Measurements from ENCODE around the gene GRIP1. TPM values are rescaled to one million over a fixed set of nuclear protein-coding genes. Genes with fewer than 3 reads are reported as not detected.

The GRIP1 gene
- total and polyA plus RNA-seq, 2 of the 4 experiments (the other 2 are of a cell fraction) = under 0.01 to 0.07 TPM

DNA sequence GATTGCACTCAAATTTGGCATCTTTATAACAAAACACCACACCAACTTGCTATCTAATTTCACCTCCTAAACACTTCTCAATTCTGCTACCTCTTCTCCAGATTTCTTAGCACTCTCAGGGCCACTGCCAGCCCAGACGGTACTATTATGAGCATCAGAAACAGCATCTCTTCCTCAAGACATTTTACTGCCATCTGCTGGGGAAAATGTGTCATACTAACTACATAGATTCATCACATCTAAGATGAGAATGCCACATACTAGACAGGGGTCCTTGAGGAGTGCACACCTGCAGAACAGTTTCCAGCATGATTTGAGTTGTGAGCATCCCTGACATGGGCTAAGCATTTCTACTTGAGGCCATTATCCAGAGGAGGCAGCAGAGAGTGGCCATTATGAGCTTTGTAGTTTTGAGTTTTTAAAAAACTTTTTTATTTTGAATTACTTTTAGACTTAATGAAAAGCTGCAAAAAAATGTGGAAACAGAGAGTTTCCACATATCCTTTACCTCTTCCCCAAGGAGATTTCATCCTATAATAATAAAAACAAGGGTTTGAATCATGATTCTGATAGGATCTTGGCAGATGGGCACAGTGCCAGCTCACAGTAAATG, 15.1 kb upstream of the GRIP1 start:
- no TSS peak for BruUV-seq (replicated peaks)

More for the DNA sequence above, 15.1 kb upstream of the GRIP1 start:
- intact Hi-C loops (cut with micrococcal nuclease) = loop anchor here (2.0 to 10.0 kb wide), 3 partner anchors 269 to 547 kb away; no protein-coding TSS in a partner anchor
- H4K8ac ChIP-seq (ENCODE audit: low read depth in 2 of 2, low read length in 2 of 2) = no peak overlapping the region
- H2BK5ac ChIP-seq (ENCODE audit: low read depth, low read length, poor library complexity, severe bottlenecking) = no peak overlapping the region
- H4K20me1 ChIP-seq (ENCODE audit: insufficient read depth, low read length) = no peaks in the 10 kb centered on the region
- ATAC-seq (ENCODE audit: low read depth) (peak; percentile 90), DNase-seq (peak; percentile 69)
- H2AFZ ChIP-seq (replicated peaks; ENCODE audit: low read length, poor library complexity) = no peak overlapping the region
- no peak overlapping the region for H3K27ac ChIP-seq (ENCODE audit: insufficient read depth, low read length)
- H4K91ac ChIP-seq (ENCODE audit: insufficient read depth, low read depth, low read length) = no peak overlapping the region
- CTCF ChIA-PET = interaction anchor here (0.6 to 0.8 kb wide), 5 partner anchors 11 to 747 kb away, joined by 3 to 5 read pairs (median 3); no protein-coding TSS in a partner anchor
- H3K4me1 ChIP-seq (ENCODE audit: control insufficient read depth, insufficient read depth, low read length) = no peaks in the 10 kb centered on the region
- no peak overlapping the region for H3K4me2 ChIP-seq (ENCODE audit: low read depth, low read length)
- no peaks in the 10 kb centered on the region for H3K9me3 ChIP-seq (ENCODE audit: control insufficient read depth, insufficient read depth, low read length)
- dilution Hi-C loops (cut with HindIII; ENCODE audit: low sequenced_read_pairs, unreplicated experiment) = no loop called here
- TF ChIP-seq ELK1 (IDR thresholded peaks at IDR 0.05; ENCODE audit: borderline replicate concordance, low read depth, low read length) (no peak), MXI1 (IDR thresholded peaks at IDR 0.05; ENCODE audit: borderline replicate concordance, low read depth, low read length) (no peak), POLR2A (IDR thresholded peaks at IDR 0.05; ENCODE audit: low read depth, low read length) (no peak), USF2 (IDR thresholded peaks at IDR 0.05; ENCODE audit: low read depth, low read length) (no peak), RCOR1 (IDR thresholded peaks at IDR 0.05; ENCODE audit: insufficient replicate concordance, low read length) (no peak), CEBPB (IDR thresholded peaks at IDR 0.05; ENCODE audit: low read depth, low read length) (no peak), CHD1 (IDR thresholded peaks at IDR 0.05; ENCODE audit: low read depth, low read length) (no peak), RFX5 (IDR thresholded peaks at IDR 0.05; ENCODE audit: low read depth, low read length) (no peak), FOS (IDR thresholded peaks at IDR 0.05; ENCODE audit: low read depth, low read length) (no peak), NFE2L2 (IDR thresholded peaks at IDR 0.05; ENCODE audit: low read depth, low read length) (no peak), SMC3 (IDR thresholded peaks at IDR 0.05; ENCODE audit: low read depth, low read length) (peak; percentile 41; the same call in 1 of the 2 replicates), BHLHE40 (IDR thresholded peaks at IDR 0.05; ENCODE audit: low read depth, low read length) (no peak), MAFK (IDR thresholded peaks at IDR 0.05; ENCODE audit: low read depth, low read length) (no peak), RAD21 (IDR thresholded peaks at IDR 0.05; ENCODE audit: low read length) (peak; percentile 61), MAZ (IDR thresholded peaks at IDR 0.05; ENCODE audit: borderline replicate concordance, low read depth, low read length) (no peak)
- TF ChIP-seq, protein P1, sequence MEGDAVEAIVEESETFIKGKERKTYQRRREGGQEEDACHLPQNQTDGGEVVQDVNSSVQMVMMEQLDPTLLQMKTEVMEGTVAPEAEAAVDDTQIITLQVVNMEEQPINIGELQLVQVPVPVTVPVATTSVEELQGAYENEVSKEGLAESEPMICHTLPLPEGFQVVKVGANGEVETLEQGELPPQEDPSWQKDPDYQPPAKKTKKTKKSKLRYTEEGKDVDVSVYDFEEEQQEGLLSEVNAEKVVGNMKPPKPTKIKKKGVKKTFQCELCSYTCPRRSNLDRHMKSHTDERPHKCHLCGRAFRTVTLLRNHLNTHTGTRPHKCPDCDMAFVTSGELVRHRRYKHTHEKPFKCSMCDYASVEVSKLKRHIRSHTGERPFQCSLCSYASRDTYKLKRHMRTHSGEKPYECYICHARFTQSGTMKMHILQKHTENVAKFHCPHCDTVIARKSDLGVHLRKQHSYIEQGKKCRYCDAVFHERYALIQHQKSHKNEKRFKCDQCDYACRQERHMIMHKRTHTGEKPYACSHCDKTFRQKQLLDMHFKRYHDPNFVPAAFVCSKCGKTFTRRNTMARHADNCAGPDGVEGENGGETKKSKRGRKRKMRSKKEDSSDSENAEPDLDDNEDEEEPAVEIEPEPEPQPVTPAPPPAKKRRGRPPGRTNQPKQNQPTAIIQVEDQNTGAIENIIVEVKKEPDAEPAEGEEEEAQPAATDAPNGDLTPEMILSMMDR (conservative IDR thresholded peaks at IDR 0.05; ENCODE audit: low read depth, low read length) = peak; percentile 59
- H3K23ac ChIP-seq (ENCODE audit: low read depth, low read length) = no peak overlapping the region
- H2BK15ac ChIP-seq (ENCODE audit: low read depth, low read length) = no peak overlapping the region
- no peak overlapping the region for H3K56ac ChIP-seq (ENCODE audit: extremely low read depth, insufficient read depth, low read length)
- no peaks in the 10 kb centered on the region for H3K9me1 ChIP-seq (ENCODE audit: insufficient read depth, low read length)
- no peak overlapping the region for H3K14ac ChIP-seq (replicated peaks; ENCODE audit: low read depth, low read length)
- peaks cover 2% of the 10 kb centered on the region; the same call in 1 of the 2 replicates for H3K27me3 ChIP-seq (ENCODE audit: control insufficient read depth, insufficient read depth, low read length)
- H2AK9ac ChIP-seq (replicated peaks; ENCODE audit: low read depth, low read length, poor library complexity) = no peak overlapping the region
- H3K79me1 ChIP-seq (ENCODE audit: low read depth in 1 of 2, low read length in 2 of 2) = no peaks in the 10 kb centered on the region
- H3K4ac ChIP-seq (ENCODE audit: low read depth, low read length) = no peak overlapping the region
- H3K9ac ChIP-seq (ENCODE audit: low read depth, low read length) = no peak overlapping the region
- POLR2A ChIA-PET (ENCODE audit: unreplicated experiment) = no interaction called here
- H3K36me3 ChIP-seq (ENCODE audit: control insufficient read depth, insufficient read depth, low read length) = no peaks in the 10 kb centered on the region
- H4K5ac ChIP-seq (ENCODE audit: low read depth, low read length) = no peak overlapping the region
- H2AK5ac ChIP-seq (ENCODE audit: low read depth, low read length) = no peak overlapping the region
- H2BK20ac ChIP-seq (ENCODE audit: low read depth, low read length) = no peak overlapping the region
- in situ Hi-C loops (cut with MboI; ENCODE audit: low sequenced_read_pairs) = no loop called here
- H3K18ac ChIP-seq (ENCODE audit: low read depth, low read length) = no peak overlapping the region
- WGBS, 2 experiments (ENCODE audit: extremely low coverage in 2 of 2, insufficient read length in 1 of 2) = 0% methylated on average over 1 of the region's 1 CpG; no CpG with 5 or more reads in 1 of the 2 experiments
- no peak overlapping the region for H3K4me3 ChIP-seq (ENCODE audit: insufficient read depth, low read depth, low read length)
- no peak overlapping the region for H2BK120ac ChIP-seq (ENCODE audit: low read depth, low read length)
